CD14-positive monocyte (primary cell): ENCODE data around the gene ALLC. TPM values are rescaled to one million over a fixed set of nuclear protein-coding genes. Genes with fewer than 3 reads are reported as not detected.

Source experiments
- DNase-seq, 3 donors: peaks; one replicate each; pipeline ENCODE4 v3.0.0-alpha.2; 2011 to 2022
- H2AFZ ChIP-seq: 2 replicates; pipeline ENCODE4 v1.6.0; 2012; ENCODE audit warnings: mild to moderate bottlenecking, low read depth, low read length, inconsistent platforms; ENCODE audit not compliant: insufficient read depth, poor library complexity, severe bottlenecking
- H3K27ac ChIP-seq, 2 donors: 1 replicate in 1 of 2; 2 replicates in 1 of 2; pipeline ENCODE4 v1.5.1; 2012 to 2013; ENCODE audit warnings: low read length in 2 of 2, control low read depth in 1 of 2, inconsistent platforms in 1 of 2, low read depth in 1 of 2, mild to moderate bottlenecking in 1 of 2
- H3K27me3 ChIP-seq, 2 donors: one replicate each; pipeline versions ENCODE4 v1.6.0 to v1.6.1; 2011 to 2013; ENCODE audit warnings: low read length in 2 of 2; ENCODE audit not compliant: control insufficient read depth in 2 of 2, insufficient read depth in 2 of 2
- H3K36me3 ChIP-seq, 2 donors: replicated peaks in 1 of 2; 1 replicate in 1 of 2; 2 replicates in 1 of 2; pipeline versions ENCODE4 v1.5.1 to v1.6.1; 2012 to 2013; ENCODE audit warnings: low read length in 2 of 2, control low read depth in 1 of 2, inconsistent platforms in 1 of 2, mild to moderate bottlenecking in 1 of 2; ENCODE audit not compliant: insufficient read depth in 2 of 2, control insufficient read depth in 1 of 2
- H3K4me1 ChIP-seq, 2 donors: 1 replicate in 1 of 2; 2 replicates in 1 of 2; pipeline versions ENCODE4 v1.5.1 to v1.6.1; 2012 to 2013; ENCODE audit warnings: low read length in 2 of 2, control low read depth in 1 of 2, inconsistent platforms in 1 of 2, mild to moderate bottlenecking in 1 of 2, moderate library complexity in 1 of 2; ENCODE audit not compliant: insufficient read depth in 2 of 2, control insufficient read depth in 1 of 2
- H3K4me2 ChIP-seq: replicated peaks from 2 replicates; pipeline ENCODE3; 2012; ENCODE audit warnings: low read length, moderate library complexity, mild to moderate bottlenecking; ENCODE audit not compliant: poor library complexity, severe bottlenecking; ENCODE audit errors: extremely low read depth
- H3K4me3 ChIP-seq, 3 experiments: fragments of 200-600 bp in 1 of 3; sonication (generic) in 1 of 3; replicated peaks in 1 of 3; 1 replicate in 2 of 3; 2 replicates in 1 of 3; pipeline ENCODE4 v1.5.1; 2011 to 2013; ENCODE audit warnings: low read length in 3 of 3, mild to moderate bottlenecking in 3 of 3, control low read depth in 2 of 3, low read depth in 2 of 3, inconsistent platforms in 1 of 3, moderate library complexity in 1 of 3
- H3K79me2 ChIP-seq: 2 replicates; pipeline ENCODE4 v1.6.0; 2012; ENCODE audit warnings: mild to moderate bottlenecking, control low read depth, inconsistent platforms, low read length, moderate library complexity; ENCODE audit not compliant: insufficient read depth
- H3K9ac ChIP-seq: 2 replicates; pipeline ENCODE4 v1.6.0; 2017; ENCODE audit warnings: low read length, mild to moderate bottlenecking; ENCODE audit not compliant: insufficient read depth, poor library complexity, severe bottlenecking
- H3K9me3 ChIP-seq, 2 donors: replicated peaks in 1 of 2; 1 replicate in 1 of 2; 2 replicates in 1 of 2; pipeline versions ENCODE4 v1.5.1 to v1.6.1; 2012 to 2013; ENCODE audit warnings: low read length in 2 of 2, control low read depth in 1 of 2; ENCODE audit not compliant: control insufficient read depth in 1 of 2, insufficient read depth in 1 of 2
- H4K20me1 ChIP-seq: 2 replicates; pipeline ENCODE4 v1.6.0; 2012; ENCODE audit warnings: mild to moderate bottlenecking, low read length, control low read depth, moderate library complexity; ENCODE audit not compliant: insufficient read depth
- H3K27ac Mint-ChIP-seq, 7 donors: one replicate each; pipeline ENCODE4 v1.8.0; 2020; ENCODE audit warnings: mild to moderate bottlenecking in 7 of 7, mixed read lengths in 7 of 7, moderate library complexity in 6 of 7, inconsistent platforms in 2 of 7
- H3K27me3 Mint-ChIP-seq, 3 donors: one replicate each; pipeline ENCODE4 v1.8.0; 2021 to 2022; ENCODE audit warnings: low read depth in 3 of 3, mild to moderate bottlenecking in 3 of 3, mixed read lengths in 3 of 3, moderate library complexity in 3 of 3, inconsistent platforms in 1 of 3
- H3K36me3 Mint-ChIP-seq, 2 donors: one replicate each; pipeline ENCODE4 v1.8.0; 2020; ENCODE audit warnings: mixed read lengths in 2 of 2, inconsistent platforms in 1 of 2, mild to moderate bottlenecking in 1 of 2
- H3K4me1 Mint-ChIP-seq: one replicate; pipeline ENCODE4 v1.8.0; 2020; ENCODE audit warnings: mild to moderate bottlenecking, mixed read lengths
- H3K4me3 Mint-ChIP-seq, 2 donors: one replicate each; pipeline ENCODE4 v1.8.0; 2020; ENCODE audit warnings: mild to moderate bottlenecking in 2 of 2, mixed read lengths in 2 of 2, moderate library complexity in 1 of 2
- H3K9me3 Mint-ChIP-seq, 7 donors: one replicate each; pipeline ENCODE4 v1.8.0; 2020 to 2022; ENCODE audit warnings: mixed read lengths in 7 of 7, mild to moderate bottlenecking in 6 of 7, moderate library complexity in 6 of 7, inconsistent platforms in 2 of 7
- WGBS: methylation state at CpG from one replicate; pipeline ENCODE4 v1.1.5; 2013; ENCODE audit warnings: missing lambda C conversion rate; ENCODE audit not compliant: insufficient coverage; 5-methylcytosine and 5-hydroxymethylcytosine counted together
- intact Hi-C, 2 donors: fragments of 100-400 bp; cut with micrococcal nuclease; formaldehyde crosslinking; loops; one replicate each; pipeline versions ENCODE4 v1.15.0 to v1.15.1; 2023
- polyA plus RNA-seq, 3 donors: library from polyadenylated mRNA; depleted of rRNA in 1 of 3; unstranded in 2 of 3; stranded (reverse) in 1 of 3; fragments of 300-500 nt in 2 of 3; fragments of >200 nt in 1 of 3; fragmentation: Illumina TruSeq in 2 of 3; gene quantifications; 1 replicate in 2 of 3; 2 replicates in 1 of 3; pipeline ENCODE4 v1.2.3, GENCODE V29; 2012 to 2021
- TF ChIP-seq, protein P1 (sequence below): fragments of 200-600 bp; IDR thresholded peaks from one replicate; pipeline ENCODE4 v1.8.0; 2022; ENCODE audit warnings: antibody characterized with exemption, mild to moderate bottlenecking

Gene ALLC
- polyA plus RNA-seq, 3 donors, result not detected

DNA sequence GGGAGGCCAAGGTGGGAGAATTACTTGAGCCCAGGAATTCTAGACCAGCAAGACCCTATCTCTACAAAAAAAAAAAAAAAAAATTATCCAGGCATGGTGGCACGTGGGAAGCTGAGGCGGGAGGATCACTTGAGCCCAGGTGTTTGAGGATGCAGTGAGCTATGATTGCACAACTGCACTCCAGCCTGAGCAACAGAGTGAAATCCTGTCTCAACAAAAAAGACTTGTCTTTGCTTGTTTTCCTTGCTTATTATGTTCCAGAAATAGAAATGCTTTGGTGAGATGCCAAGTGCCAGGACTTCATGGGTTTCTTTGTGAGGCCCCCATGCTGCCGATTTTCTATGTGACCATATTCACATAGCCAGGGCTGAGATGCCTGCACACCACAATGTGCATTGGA lies 54.4 kb downstream of the ALLC start:
- no peaks in the 10 kb centered on the region for H3K36me3 Mint-ChIP-seq
- Histone ChIP-seq H3K9me3 (no peaks in the 10 kb centered on the region), H3K4me1 (no peaks in the 10 kb centered on the region), H3K9ac (no peak overlapping the region), H3K4me3 (no peak overlapping the region), H3K36me3 (no peaks in the 10 kb centered on the region), H3K4me2 (no peak overlapping the region), H3K27ac (no peak overlapping the region), H2AFZ (no peak overlapping the region), H3K79me2 (no peaks in the 10 kb centered on the region), H4K20me1 (no peaks in the 10 kb centered on the region), H3K27me3 (no peaks in the 10 kb centered on the region)
- TF ChIP-seq, protein P1, sequence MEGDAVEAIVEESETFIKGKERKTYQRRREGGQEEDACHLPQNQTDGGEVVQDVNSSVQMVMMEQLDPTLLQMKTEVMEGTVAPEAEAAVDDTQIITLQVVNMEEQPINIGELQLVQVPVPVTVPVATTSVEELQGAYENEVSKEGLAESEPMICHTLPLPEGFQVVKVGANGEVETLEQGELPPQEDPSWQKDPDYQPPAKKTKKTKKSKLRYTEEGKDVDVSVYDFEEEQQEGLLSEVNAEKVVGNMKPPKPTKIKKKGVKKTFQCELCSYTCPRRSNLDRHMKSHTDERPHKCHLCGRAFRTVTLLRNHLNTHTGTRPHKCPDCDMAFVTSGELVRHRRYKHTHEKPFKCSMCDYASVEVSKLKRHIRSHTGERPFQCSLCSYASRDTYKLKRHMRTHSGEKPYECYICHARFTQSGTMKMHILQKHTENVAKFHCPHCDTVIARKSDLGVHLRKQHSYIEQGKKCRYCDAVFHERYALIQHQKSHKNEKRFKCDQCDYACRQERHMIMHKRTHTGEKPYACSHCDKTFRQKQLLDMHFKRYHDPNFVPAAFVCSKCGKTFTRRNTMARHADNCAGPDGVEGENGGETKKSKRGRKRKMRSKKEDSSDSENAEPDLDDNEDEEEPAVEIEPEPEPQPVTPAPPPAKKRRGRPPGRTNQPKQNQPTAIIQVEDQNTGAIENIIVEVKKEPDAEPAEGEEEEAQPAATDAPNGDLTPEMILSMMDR, result no peak
- DNase-seq, result no peak
- intact Hi-C loops, result no loop called here
- peaks cover 2 to 5% (median 3%) of the 10 kb centered on the region in 3 donors for H3K27me3 Mint-ChIP-seq
- H3K9me3 Mint-ChIP-seq, result peaks cover 0 to 4% (median 0%) of the 10 kb centered on the region in 7 donors
- 100% methylated on average over 3 of the region's 3 CpGs for WGBS
- H3K27ac Mint-ChIP-seq, result no peak overlapping the region
- H3K4me3 Mint-ChIP-seq, result no peak overlapping the region
- H3K4me1 Mint-ChIP-seq, result no peaks in the 10 kb centered on the region

DNA sequence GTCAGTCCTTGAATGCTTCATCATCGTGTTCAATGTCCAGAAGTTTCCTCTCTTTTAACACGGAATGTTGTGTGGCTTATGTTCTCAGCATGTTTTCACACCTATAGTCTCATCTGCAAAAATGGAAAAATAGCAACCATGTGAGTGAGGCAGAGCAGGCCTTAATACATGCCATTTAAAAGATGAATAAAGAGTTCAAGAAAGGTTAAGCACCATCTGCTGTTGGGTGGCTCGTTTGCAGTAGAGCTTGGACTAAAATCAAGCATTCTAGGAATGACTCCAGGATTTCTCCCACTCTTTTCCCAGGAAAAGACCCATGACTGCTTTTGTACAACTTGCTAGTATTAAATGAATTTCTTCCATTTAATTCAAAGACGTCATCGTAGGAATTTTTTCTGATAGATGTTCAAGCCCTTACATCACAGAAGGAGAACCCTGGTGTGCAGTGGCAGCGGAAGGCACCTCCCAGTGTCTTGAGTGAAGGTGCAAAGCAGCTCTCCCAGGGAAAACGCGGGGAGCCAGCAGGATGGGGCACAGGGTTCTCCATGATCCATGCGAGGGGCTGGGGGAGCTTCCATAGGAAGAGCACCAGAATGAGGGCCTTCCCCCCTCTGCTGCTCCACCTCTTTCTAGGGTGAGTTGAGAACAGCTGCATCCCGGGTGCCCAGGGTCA lies 55.0 kb downstream of the ALLC start:
- Mint-ChIP-seq H3K27me3 (peaks cover 2 to 3% (median 3%) of the 10 kb centered on the region in 3 donors), H3K4me3 (no peak overlapping the region), H3K4me1 (no peaks in the 10 kb centered on the region), H3K27ac (no peak overlapping the region), H3K36me3 (no peaks in the 10 kb centered on the region), H3K9me3 (peaks cover 0 to 4% (median 0%) of the 10 kb centered on the region in 7 donors)
- Histone ChIP-seq H3K27ac (no peak overlapping the region), H3K27me3 (no peaks in the 10 kb centered on the region), H3K4me3 (no peak overlapping the region), H3K36me3 (no peaks in the 10 kb centered on the region), H3K9ac (no peak overlapping the region), H4K20me1 (no peaks in the 10 kb centered on the region), H3K9me3 (no peaks in the 10 kb centered on the region), H2AFZ (no peak overlapping the region), H3K79me2 (no peaks in the 10 kb centered on the region), H3K4me2 (no peak overlapping the region), H3K4me1 (no peaks in the 10 kb centered on the region)
- TF ChIP-seq, protein P1, result no peak
- 82% methylated on average over 2 of the region's 10 CpGs for whole genome bisulfite sequencing
- intact Hi-C loops, result no loop called here
- no peak for DNase-seq
